MV-4-11 (cell line): ENCODE results near the gene DMRT1.

Experiments
- DNase-seq: peaks from one replicate; lab custom pipeline; 2025; lab: John Stamatoyannopoulos, UW

Gene DMRT1

DNA sequence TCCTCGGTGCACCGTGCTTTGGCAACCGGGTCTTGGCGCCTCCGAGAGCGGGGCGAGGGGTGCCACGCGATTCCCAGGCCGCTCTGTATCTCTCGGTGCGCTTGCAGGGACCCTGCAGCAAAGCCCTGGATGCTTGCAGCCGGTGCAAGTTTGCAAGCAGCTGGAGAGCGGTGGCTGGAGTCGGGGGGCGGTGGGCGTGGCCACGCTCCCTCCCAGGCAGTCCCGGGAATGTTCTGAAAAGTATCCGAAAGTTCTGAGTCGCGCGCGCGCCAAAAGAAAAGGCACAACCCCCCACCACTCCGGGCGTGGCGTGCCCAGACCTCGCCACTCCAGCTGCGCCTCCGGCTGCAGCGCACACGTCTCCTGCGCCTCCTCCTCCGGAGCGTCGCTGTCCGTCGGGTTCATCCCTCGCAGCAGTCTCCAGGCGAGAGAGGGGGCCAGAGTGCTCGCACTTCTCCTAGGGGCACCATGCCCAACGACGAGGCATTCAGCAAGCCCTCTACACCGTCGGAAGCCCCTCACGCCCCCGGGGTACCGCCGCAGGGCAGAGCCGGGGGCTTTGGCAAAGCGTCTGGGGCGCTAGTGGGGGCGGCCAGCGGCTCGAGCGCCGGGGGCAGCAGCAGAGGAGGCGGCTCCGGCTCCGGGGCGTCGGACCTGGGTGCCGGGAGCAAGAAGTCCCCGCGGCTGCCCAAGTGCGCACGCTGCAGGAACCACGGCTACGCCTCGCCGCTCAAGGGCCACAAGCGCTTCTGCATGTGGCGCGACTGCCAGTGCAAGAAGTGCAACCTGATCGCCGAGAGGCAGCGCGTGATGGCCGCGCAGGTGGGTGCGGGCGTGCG, at the start of gene DMRT1:
DMRT1 (plus strand) TSS at position 327 of the 839 bp plus-strand sequence; CDS start at position 469, 142 bp downstream.
- no peak for DNase-seq

- DNase-seq: no peak
Measured at GRCh38 chr9:792331-793260, 48.9 kb upstream of the DMRT1 start.

DNA sequence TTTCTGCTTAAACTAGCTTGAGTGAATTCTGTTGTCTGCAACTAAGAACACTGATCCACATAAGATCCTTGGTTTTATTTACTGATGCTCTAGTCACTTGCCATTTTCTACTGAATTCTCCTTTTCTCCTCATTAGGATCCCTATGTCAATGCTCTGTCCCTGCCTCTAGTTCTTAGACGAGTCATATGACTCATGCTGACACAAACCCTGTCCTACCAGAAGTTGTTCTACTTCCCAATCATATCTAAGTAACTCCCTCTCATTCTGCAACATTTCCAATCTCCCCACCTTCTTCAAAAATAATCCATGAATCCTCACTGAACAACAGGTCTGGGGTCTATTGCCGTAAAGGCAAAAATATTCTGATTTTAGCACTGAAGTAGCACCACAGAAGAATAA, 47.1 kb upstream of the DMRT1 start:
- DNase-seq: no peak

- no peak for DNase-seq
Measured at GRCh38 chr9:795869-796268, 45.6 kb upstream of the DMRT1 start.

- no peak for DNase-seq
Measured at GRCh38 chr9:800591-801150, 40.8 kb upstream of the DMRT1 start.

GRCh38 chr9:801399-802071, 40.0 kb upstream of the DMRT1 start:
- DNase-seq: no peak

DNA sequence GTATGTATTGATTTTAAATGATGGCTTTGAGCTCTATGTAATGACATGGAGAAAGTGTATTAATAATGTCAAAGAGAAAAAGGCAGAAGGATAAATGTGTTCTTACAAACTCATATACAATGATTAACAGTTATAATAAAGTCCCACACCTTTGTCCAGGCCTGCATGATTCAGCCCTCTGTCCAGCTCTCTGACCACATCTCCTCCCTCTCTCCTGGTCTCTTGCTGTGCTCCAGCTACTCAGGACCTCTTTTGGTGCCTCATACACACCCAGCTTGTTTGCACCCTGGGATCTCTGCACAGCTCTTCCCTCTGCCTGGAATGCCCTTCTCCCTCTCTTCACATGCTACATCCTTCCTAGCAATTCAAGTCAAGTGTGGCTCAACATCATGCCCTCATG, 37.5 kb upstream of the DMRT1 start:
- no peak for DNase-seq

GRCh38 chr9:805151-805550, 36.3 kb upstream of the DMRT1 start:
- no peak for DNase-seq

DNA sequence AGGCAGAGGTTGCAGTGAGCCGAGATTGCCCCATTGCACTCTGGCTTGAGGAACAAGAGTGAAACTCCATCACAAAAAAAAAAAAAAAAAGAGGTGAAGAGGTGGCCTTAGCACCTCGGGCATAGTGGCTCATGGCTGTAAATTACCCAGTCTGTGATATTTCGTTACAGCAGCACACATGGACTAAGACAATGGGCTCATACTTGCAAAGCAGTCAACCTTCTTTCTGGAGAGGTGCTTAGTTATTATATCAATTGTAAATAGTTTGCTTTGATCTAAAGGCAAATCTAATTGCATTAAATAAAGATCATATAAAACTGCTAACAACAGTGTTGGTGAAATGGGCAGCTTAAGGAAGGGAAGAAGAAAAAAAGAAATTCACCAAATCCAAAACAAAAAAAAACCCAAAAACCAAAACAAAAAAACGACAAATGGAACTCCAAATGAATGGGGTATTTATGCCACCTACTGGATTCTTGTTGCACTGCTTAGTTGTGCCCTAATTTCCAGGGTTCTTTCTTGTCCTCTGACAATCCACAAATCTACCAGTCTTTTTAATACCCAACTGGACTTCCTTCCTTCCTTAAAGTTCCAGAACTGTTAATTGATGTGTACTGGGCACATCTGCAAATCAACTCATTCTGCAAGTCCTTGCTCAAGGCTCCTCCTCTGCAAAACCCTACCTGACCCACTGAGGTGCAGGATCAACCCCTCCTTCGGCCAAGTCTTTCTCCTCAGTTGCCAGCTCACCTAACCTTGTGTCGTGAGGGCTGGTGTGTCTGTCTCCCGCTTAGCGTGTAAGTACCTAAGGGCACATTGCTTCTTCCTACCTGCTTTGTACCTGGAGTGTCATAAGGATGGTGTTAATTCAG, 35.0 kb upstream of the DMRT1 start:
- DNase-seq: peak; percentile 15

DNA sequence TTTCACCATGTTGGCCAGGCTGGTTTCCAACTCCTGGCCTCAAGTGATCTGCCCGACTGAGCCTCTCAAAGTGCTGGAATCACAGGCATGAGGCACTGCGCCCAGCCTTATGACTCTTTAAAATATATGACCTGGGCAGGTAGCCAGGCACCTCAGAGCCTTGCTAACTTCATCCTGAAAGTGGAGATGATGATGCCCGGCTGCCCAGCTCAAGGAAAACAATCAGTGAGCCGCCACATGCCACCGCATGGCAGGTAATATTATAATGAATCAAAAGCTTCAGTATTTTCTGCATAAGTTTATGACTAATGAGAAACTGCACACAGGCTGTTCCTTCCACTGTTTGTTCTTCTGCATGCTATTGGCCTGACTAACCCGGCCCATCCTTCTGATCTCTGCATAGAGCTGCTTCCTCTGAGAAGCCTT, 30.4 kb upstream of the DMRT1 start:
- no peak for DNase-seq

- DNase-seq: no peak
Measured at GRCh38 chr9:818958-819357, 22.5 kb upstream of the DMRT1 start.

DNA sequence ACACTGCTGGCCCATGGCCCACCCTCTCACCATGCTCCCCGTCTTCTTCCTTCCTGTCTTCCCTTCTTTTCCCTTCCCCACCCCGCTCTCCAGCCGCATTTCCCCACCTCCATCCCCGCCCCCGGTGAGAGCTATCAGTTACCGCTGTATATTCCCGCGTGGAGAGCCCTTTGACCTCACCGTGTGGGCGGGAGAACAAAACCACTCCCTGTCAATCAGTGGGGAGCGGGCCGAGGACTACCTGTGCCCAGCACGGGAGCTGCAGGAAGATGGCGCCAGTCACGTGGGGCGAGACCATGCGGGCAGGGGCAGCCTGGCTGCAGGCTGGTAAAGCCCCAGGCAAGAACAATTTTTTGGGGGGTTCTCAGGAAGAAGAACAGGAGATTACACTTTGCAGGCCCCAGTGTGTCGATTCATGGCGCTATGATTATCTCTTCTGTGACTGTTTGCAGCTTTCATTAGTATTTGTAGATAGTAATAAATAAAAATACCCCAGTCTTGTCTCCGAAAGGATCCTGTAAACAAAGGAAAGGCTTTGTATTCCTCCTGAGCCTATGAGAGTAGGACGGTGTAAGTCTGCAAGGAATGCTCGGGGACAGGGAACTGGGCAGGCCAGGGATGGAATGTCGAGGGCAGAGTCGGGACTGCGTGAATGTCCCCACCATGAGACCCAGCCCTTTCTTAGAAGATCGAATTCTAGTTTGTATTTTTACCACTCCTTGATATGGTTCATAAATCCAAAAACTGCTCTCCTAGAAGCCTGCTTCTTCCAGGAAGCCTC, 14.8 kb upstream of the DMRT1 start:
- DNase-seq: no peak

DNA sequence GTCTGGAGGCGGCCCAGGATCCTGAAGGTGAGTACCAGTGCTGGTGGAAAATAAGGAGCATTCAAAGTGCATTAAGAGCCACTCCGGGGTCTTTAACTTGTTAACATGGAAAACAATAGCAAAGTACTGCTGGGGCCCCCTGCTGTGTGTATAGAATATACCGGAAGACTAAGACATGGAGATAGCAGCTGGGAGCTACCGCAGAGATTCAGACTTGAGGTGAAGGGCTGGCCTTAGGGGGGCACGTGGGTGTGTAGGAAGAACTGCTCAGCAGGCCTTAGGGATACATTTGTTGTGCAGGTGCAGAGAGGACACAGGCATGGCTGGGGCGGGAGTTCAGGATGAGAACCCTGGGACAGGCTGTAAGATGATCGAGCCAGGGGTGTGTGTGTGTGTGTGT, 1.2 kb upstream of the DMRT1 start:
- no peak for DNase-seq

DNA sequence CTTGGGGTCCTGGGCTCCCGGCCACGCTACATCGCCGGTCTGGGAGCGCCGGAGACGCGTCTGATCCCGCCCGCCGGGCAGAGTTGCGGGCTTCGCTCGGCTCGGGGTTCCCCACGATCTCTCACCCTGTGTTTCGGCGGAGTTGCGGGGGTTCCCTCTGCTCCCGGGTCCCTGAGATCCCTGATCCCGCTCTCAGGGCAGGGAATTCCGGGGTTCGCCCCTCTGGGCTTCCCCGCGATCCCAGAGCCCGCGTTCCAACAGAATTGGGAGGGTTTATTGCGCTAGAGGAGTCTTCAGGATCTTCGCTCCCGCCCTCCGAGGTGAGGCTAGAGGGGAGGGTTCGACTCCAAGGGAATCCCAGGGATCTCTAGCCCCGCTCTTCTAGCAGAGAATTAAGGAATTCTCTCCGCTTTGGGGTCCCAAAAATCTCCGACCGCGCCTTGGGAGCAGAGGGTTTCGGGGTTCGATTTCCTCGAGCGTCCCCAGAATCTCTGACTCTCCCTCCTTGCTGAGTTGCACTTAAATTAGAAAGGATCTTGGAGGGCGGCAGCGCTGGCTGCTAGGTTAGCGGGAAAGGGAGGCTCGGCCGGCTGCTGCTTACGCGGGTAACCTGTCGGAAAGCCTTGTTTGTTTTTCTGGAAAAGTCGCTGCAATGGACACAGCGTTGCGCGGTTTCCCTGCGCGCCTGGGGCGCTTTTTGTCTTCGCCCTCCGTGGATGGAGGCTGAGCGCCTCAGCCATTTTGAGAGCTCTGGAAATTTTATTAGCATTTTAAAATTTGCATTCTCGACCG, 1.3 kb downstream of the DMRT1 start:
- no peak for DNase-seq

DNA sequence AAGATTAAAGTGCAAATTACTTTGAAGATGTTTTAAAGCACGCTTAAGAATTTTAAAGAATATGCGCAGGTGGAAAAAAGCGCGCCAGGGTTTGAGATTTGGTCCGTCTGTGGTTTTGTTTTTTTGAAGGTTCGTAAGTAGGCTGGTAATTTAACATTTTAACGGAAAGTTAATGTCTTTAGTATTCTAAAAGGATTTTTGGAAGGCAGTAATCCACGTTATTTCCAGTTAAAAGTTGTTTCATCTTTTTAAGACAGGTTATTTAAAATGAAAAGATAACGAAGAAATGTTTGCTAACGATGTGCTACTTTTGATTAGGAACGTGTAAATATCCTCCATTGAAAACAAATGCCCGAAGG, 1.9 kb downstream of the DMRT1 start:
- DNase-seq: no peak

- DNase-seq: no peak
Measured at GRCh38 chr9:846852-847251, 5.4 kb downstream of the DMRT1 start.

- no peak for DNase-seq
Measured at GRCh38 chr9:847505-847904, 6.0 kb downstream of the DMRT1 start.

DNA sequence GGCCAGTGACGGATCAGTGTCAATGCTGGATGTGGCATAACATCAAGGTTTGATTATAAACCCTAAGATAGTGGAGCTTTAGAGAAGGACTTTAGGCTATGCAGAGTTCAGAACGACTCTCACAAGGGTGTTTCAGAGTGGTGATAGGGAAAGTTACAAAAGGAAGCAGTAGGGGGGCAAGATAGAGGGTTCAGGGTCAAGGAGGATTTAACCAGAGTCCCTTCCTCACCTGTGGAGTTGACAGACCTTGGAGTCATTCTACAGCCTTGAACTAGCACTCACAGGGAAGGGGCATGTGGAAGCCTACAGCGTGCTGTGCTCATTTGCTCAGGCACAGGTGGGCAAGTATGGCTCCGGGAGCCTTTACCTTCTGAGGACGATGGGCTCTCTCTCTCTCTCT, 7.9 kb downstream of the DMRT1 start:
- DNase-seq: no peak

DNA sequence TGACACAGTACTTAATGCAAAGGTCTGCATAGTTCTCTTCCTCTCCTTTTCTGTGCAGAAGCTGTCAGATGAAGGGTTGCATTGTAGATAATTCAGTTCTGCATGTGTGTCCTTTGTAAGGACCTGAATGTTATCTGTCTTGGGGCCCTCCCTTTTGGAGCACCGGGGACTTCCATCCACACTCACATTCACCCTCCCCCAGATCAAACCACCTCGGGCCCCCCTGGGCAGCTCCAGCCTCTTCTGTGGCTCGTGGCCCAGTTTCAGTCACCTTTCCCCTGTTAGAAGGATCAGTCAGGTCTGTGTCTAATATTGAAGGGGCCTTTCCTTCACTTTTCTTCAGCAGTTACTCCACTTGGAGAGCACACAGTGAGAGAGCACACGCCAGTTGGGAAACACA, 11.0 kb downstream of the DMRT1 start:
- no peak for DNase-seq

DNA sequence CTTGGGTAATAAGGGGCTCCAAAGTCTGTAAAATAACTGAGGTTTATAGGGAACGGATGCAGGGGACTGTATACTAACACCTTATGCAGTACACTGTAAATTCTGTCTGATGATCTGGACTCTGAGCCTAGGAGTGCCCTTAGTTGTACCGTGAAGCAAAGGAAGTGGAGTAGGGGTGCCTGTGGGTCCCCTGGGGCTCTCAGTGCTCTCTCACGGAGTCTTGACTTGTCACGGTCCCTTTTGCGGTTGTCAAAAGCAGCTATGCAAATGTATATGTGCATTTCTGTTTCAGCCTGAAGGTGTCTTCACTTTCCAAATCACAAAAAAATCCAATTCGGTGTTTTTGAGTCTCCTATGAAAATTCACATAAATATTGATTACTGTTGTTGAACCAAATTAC, 17.8 kb downstream of the DMRT1 start:
- DNase-seq: no peak
